HG02588 (cell line): Measurements from ENCODE around the gene ARHGEF11.
"Not testable (repeated sequence)": the region's sequence is repeated elsewhere in the genome, so short reads cannot be mapped to it uniquely, and the experiment has no call there.

ENCODE experiments used
- ATAC-seq: cut with Tn5 transposase; IDR thresholded peaks from one replicate; pipeline ENCODE4 v1.9.1; 2021; ENCODE audit warnings: mild to moderate bottlenecking, moderate library complexity; ENCODE audit not compliant: unreplicated experiment

Gene ARHGEF11

GRCh38 chr1:156931974-156932710 lies 113.4 kb downstream of the ARHGEF11 start:
- no peak for ATAC-seq

GRCh38 chr1:156931211-156931952 lies 114.2 kb downstream of the ARHGEF11 start:
- no peak for ATAC-seq

GRCh38 chr1:156930483-156930882 lies 115.1 kb downstream of the ARHGEF11 start:
- no peak for ATAC-seq

GRCh38 chr1:156929596-156930238 lies 115.8 kb downstream of the ARHGEF11 start:
- no peak for ATAC-seq

- no peak for ATAC-seq
Observed at GRCh38 chr1:156928043-156928602, 117.4 kb downstream of the ARHGEF11 start.

- no peak for ATAC-seq
Observed at GRCh38 chr1:156927215-156928042, 118.1 kb downstream of the ARHGEF11 start.

GRCh38 chr1:156926695-156927094 lies 118.8 kb downstream of the ARHGEF11 start:
- ATAC-seq, result not testable (repeated sequence)

GRCh38 chr1:156926175-156926574 lies 119.4 kb downstream of the ARHGEF11 start:
- ATAC-seq, result no peak

- ATAC-seq, result no peak
Observed at GRCh38 chr1:156925154-156926010, 120.2 kb downstream of the ARHGEF11 start.

GRCh38 chr1:156924478-156925153 lies 120.9 kb downstream of the ARHGEF11 start:
- ATAC-seq, result no peak

- ATAC-seq, result no peak
Observed at GRCh38 chr1:156923670-156924477, 121.7 kb downstream of the ARHGEF11 start.

- ATAC-seq, result no peak
Observed at GRCh38 chr1:156922986-156923669, 122.4 kb downstream of the ARHGEF11 start.

- no peak for ATAC-seq
Observed at GRCh38 chr1:156921053-156921529, 124.5 kb downstream of the ARHGEF11 start.

GRCh38 chr1:156920233-156921052 lies 125.1 kb downstream of the ARHGEF11 start, which contains the start of gene LRRC71:
Gene LRRC71, plus strand, starts transcription at chr1:156920632. Its CDS starts 172 bp downstream, at chr1:156920804.
- no peak for ATAC-seq

- no peak for ATAC-seq
Observed at GRCh38 chr1:156914440-156914856, 131.1 kb downstream of the ARHGEF11 start.

- ATAC-seq, result no peak
Observed at GRCh38 chr1:156913809-156914387, 131.6 kb downstream of the ARHGEF11 start.
